Prostate gland (tissue), 2 donors: ENCODE data around the gene FGD5. TPM values are rescaled to one million over a fixed set of nuclear protein-coding genes. Genes with fewer than 3 reads are reported as not detected.

ENCODE experiments used
- DNase-seq: peaks from one replicate; pipeline ENCODE4 v3.0.0-alpha.2; 2019; ENCODE audit warnings: low spot score
- H3K27ac ChIP-seq, 2 donors: fragments of 200-600 bp; sonication (generic); 2 replicates each; pipeline ENCODE4 v1.5.1; 2017 to 2019
- H3K27me3 ChIP-seq: fragments of 200-600 bp; sonication (generic); replicated peaks from 2 replicates; pipeline ENCODE4 v1.5.1; 2019; ENCODE audit not compliant: insufficient read depth
- H3K36me3 ChIP-seq, 2 donors: fragments of 200-600 bp; sonication (generic); 1 replicate in 1 of 2; 2 replicates in 1 of 2; pipeline versions ENCODE4 v1.5.1 to v1.8.1; 2017 to 2019
- H3K4me1 ChIP-seq: fragments of 200-600 bp; sonication (generic); replicated peaks from 2 replicates; pipeline ENCODE4 v1.5.1; 2019
- H3K4me3 ChIP-seq, 2 donors: fragments of 200-600 bp; sonication (generic); 2 replicates each; pipeline ENCODE4 v1.5.1; 2017 to 2019
- H3K9me3 ChIP-seq: fragments of 200-600 bp; sonication (generic); 2 replicates; pipeline ENCODE4 v1.5.1; 2017
- CTCF ChIP-seq, 4 experiments: fragments of 200-600 bp in 2 of 4; fragments of 450-650 bp in 2 of 4; sonication (generic) in 2 of 4; IDR thresholded peaks; 1 replicate in 3 of 4; 2 replicates in 1 of 4; pipeline ENCODE4 v1.5.1; 2016 to 2019; ENCODE audit warnings: antibody characterized with exemption in 4 of 4, mild to moderate bottlenecking in 2 of 4, moderate library complexity in 2 of 4
- POLR2A ChIP-seq: fragments of 450-650 bp; IDR thresholded peaks from one replicate; pipeline ENCODE4 v1.6.1; 2016; ENCODE audit warnings: antibody characterized with exemption, mild to moderate bottlenecking
- POLR2AphosphoS5 ChIP-seq: sonication (generic); formaldehyde crosslinking; IDR thresholded peaks from one replicate; pipeline ENCODE4 v1.6.1; 2017; ENCODE audit warnings: antibody characterized with exemption
- WGBS: methylation state at CpG from one replicate; pipeline ENCODE4 v1.1.5; 2018; 5-methylcytosine and 5-hydroxymethylcytosine counted together
- intact Hi-C: fragments of 100-400 bp; cut with DNase I; formaldehyde crosslinking; loops from one replicate; pipeline ENCODE4 v1.14.2; 2022
- total RNA-seq, 2 donors: library from RNA; depleted of rRNA; stranded (reverse); fragments of >200 nt; gene quantifications; one replicate each; pipeline ENCODE4 v1.1.0, GENCODE V29; 2016

FGD5 gene
- total RNA-seq, 2 donors from 2014 or later: 4.5 to 15.8 TPM

- Histone ChIP-seq H3K27me3 (no peaks in the 10 kb centered on the region), H3K4me1 (no peaks in the 10 kb centered on the region), H3K4me3 (no peak overlapping the region), H3K27ac (no peak overlapping the region), H3K9me3 (no peaks in the 10 kb centered on the region), H3K36me3 (no peaks in the 10 kb centered on the region)
- TF ChIP-seq POLR2AphosphoS5 (no peak), POLR2A (no peak), CTCF (IDR thresholded peaks at IDR 0.05) (no peak)
- DNase-seq: no peak
- intact Hi-C loops: loop anchor here (2.0 kb wide), 1 partner anchor 128 kb away; no protein-coding TSS in a partner anchor
- WGBS: 90% methylated on average over 9 of the region's 9 CpGs
Measured at GRCh38 chr3:14792691-14793121, 26.1 kb upstream of the FGD5 start.

- H3K27ac ChIP-seq: no peak overlapping the region
- H3K27me3 ChIP-seq: no peaks in the 10 kb centered on the region
- H3K4me1 ChIP-seq: no peaks in the 10 kb centered on the region
- WGBS: 62% methylated on average over 15 of the region's 15 CpGs
- no peak for TF ChIP-seq CTCF (IDR thresholded peaks at IDR 0.05)
- TF ChIP-seq POLR2AphosphoS5: no peak
- TF ChIP-seq POLR2A: no peak
- DNase-seq: no peak
- no peak overlapping the region for H3K4me3 ChIP-seq
- no peaks in the 10 kb centered on the region for H3K36me3 ChIP-seq
- intact Hi-C loops: loop anchor here (2.0 kb wide), 1 partner anchor 128 kb away; no protein-coding TSS in a partner anchor
- no peaks in the 10 kb centered on the region for H3K9me3 ChIP-seq
Measured at GRCh38 chr3:14793126-14793857, 25.5 kb upstream of the FGD5 start.

- Histone ChIP-seq H3K27me3 (no peaks in the 10 kb centered on the region), H3K36me3 (no peaks in the 10 kb centered on the region), H3K9me3 (no peaks in the 10 kb centered on the region), H3K27ac (no peak overlapping the region), H3K4me3 (no peak overlapping the region), H3K4me1 (no peaks in the 10 kb centered on the region)
- 72% methylated on average over 5 of the region's 5 CpGs for WGBS
- intact Hi-C loops: loop anchor here (2.0 kb wide), 1 partner anchor 127 kb away; no protein-coding TSS in a partner anchor
- no peak for DNase-seq
- TF ChIP-seq POLR2AphosphoS5 (no peak), POLR2A (no peak), CTCF (IDR thresholded peaks at IDR 0.05) (no peak)
Measured at GRCh38 chr3:14793858-14794234, 24.9 kb upstream of the FGD5 start.

GRCh38 chr3:14794435-14794834 lies 24.3 kb upstream of the FGD5 start:
- no peak for DNase-seq
- TF ChIP-seq POLR2A: no peak
- no peak for TF ChIP-seq CTCF (IDR thresholded peaks at IDR 0.05)
- TF ChIP-seq POLR2AphosphoS5: no peak

GRCh38 chr3:14795996-14796395 lies 22.8 kb upstream of the FGD5 start:
- intact Hi-C loops: no loop called here
- Histone ChIP-seq H3K9me3 (no peaks in the 10 kb centered on the region), H3K36me3 (no peaks in the 10 kb centered on the region), H3K27me3 (no peaks in the 10 kb centered on the region), H3K4me1 (no peaks in the 10 kb centered on the region), H3K27ac (no peak overlapping the region), H3K4me3 (no peak overlapping the region)
- DNase-seq: no peak
- no peak for TF ChIP-seq CTCF (IDR thresholded peaks at IDR 0.05)
- no peak for TF ChIP-seq POLR2A
- TF ChIP-seq POLR2AphosphoS5: no peak
- 76% methylated on average over 2 of the region's 2 CpGs for WGBS

More at GRCh38 chr3:14794435-14794834, 24.3 kb upstream of the FGD5 start:
- Histone ChIP-seq H3K27me3 (no peaks in the 10 kb centered on the region), H3K9me3 (no peaks in the 10 kb centered on the region), H3K36me3 (no peaks in the 10 kb centered on the region), H3K4me3 (no peak overlapping the region), H3K27ac (no peak overlapping the region), H3K4me1 (no peaks in the 10 kb centered on the region)
- intact Hi-C loops: no loop called here
- 85% methylated on average over 2 of the region's 2 CpGs for WGBS
